T-helper 2 cell treated with Interferon-gamma antibody and Interleukin-4, amounts not matched to agents 5 μg/mL and 100 μg/mL, for 36 hours (primary cell): Measurements from ENCODE around the gene KDM3B.
A peak's percentile ranks its signal among the peaks of the same experiment; 100 is the strongest.

Experiments
- DNase-seq: peaks from one replicate; pipeline ENCODE4 v3.0.0; 2021; ENCODE audit warnings: low spot score
- H3K27ac Mint-ChIP-seq: one replicate; pipeline ENCODE4 v1.8.0; 2021; ENCODE audit warnings: mild to moderate bottlenecking, mixed read lengths
- H3K27me3 Mint-ChIP-seq: one replicate; pipeline ENCODE4 v1.8.0; 2021; ENCODE audit warnings: low read depth, mixed read lengths
- H3K36me3 Mint-ChIP-seq: one replicate; pipeline ENCODE4 v1.8.0; 2021; ENCODE audit warnings: low read depth, mixed read lengths
- H3K4me1 Mint-ChIP-seq: one replicate; pipeline ENCODE4 v1.8.0; 2021; ENCODE audit warnings: low read depth, mixed read lengths
- H3K4me3 Mint-ChIP-seq: one replicate; pipeline ENCODE4 v1.8.0; 2022; ENCODE audit warnings: mild to moderate bottlenecking, moderate library complexity, mixed read lengths
- H3K9me3 Mint-ChIP-seq: one replicate; pipeline ENCODE4 v1.8.0; 2021; ENCODE audit warnings: mixed read lengths

KDM3B gene

DNA sequence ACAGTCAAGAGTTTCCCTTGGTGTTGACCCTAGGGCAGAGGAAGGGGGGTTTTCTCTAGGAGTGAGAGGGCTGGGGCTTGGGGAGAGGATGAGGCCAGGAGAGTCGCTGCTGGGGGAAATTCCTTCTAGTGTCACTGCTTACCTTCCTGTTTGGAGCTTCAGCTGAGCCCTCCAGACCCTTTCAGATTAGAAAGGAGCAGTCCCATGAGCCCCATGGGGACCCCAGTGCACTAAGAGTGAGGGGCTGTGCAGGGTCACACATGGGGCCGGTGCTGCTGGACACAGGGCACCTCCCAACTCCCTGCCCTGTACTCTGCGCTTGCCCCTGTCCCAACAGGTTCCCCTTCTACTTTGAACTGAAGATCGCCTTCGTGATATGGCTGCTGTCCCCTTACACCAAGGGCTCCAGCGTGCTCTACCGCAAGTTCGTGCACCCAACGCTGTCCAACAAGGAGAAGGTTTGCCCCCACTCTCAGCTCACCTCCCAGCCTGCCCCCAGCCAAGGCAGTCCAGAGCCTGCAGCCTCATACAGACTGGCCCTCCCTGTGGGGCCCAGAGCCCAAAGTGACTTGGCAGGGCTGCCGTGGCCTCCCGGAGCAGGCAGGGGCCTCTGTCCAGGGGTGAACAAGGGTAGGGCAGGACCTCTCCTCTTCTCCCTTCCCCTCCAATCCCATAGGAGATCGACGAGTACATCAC, 91.7 kb downstream of the KDM3B start:
- no peak for DNase-seq
- Mint-ChIP-seq H3K4me1 (peaks cover 3% of the 10 kb centered on the region), H3K27me3 (no peaks in the 10 kb centered on the region), H3K9me3 (no peaks in the 10 kb centered on the region), H3K4me3 (no peak overlapping the region), H3K36me3 (no peaks in the 10 kb centered on the region), H3K27ac (no peak overlapping the region)

DNA sequence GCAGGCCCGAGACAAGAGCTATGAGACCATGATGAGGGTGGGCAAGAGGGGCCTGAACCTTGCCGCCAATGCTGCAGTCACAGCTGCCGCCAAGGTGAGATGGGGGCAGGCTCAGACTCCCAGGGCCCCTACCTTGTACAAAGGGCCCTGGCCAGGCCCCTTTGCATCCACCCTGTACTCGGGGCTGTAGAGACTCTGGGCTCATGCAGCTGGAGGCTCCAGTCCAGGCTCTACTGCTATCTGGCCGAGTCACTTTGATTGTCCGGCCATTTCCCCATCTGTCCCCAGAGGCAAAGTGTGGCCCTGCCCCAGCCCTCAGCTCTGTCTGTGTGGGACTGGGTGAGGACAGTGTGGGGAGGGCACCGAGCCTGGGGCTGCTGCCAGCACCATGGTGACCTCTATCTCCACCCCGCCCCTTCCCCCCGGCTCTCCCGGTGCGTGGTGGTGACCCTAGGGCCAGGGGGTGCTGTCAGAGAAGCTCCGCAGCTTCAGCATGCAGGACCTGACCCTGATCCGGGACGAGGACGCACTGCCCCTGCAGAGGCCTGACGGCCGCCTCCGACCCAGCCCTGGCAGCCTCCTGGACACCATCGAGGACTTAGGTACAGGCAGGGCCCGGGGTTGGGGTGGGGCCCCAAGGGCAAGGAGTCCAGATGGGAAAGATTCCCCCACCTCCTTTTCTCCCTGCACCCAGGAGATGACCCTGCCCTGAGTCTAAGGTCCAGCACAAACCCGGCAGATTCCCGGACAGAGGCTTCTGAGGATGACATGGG, 92.5 kb downstream of the KDM3B start:
- no peak for DNase-seq
- no peaks in the 10 kb centered on the region for H3K36me3 Mint-ChIP-seq
- no peaks in the 10 kb centered on the region for H3K9me3 Mint-ChIP-seq
- H3K27ac Mint-ChIP-seq = no peak overlapping the region
- no peaks in the 10 kb centered on the region for H3K27me3 Mint-ChIP-seq
- H3K4me3 Mint-ChIP-seq = no peak overlapping the region
- peaks cover 5% of the 10 kb centered on the region for H3K4me1 Mint-ChIP-seq

DNA sequence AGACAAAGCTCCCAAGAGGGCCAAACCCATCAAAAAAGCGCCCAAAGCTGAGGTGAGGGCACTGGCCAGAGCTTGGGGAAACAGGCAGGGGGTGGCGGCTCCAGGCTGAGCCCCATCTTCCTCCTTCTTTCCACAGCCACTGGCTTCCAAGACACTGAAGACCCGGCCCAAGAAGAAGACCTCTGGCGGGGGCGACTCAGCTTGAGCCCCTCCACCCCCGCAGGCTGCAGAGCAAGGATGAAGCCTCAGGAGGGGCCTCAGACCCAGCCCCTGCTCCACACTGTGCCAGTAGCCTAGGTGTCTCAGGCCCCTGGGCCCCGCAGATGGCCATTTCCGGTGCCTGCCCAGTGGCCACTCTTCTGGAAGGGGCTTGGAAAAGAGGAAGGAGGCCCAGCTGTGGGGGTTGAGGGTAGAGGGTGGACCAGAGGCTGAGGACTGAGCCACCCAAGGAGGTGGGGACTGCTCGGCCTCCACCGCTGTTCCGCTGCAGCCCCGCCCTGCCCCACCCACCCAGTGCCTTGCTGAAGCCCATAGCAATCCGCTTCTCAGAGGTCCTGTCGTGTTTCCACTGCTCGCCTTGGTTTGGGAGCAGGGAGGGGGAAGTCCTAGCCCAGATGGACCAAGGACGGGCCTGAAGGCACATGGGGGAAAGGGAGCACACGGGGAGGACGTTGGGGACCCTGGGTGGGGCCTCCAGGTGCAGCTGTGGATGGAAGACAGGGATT, 93.2 kb downstream of the KDM3B start:
- no peak for DNase-seq
- H3K27me3 Mint-ChIP-seq = no peaks in the 10 kb centered on the region
- H3K4me3 Mint-ChIP-seq = no peak overlapping the region
- H3K27ac Mint-ChIP-seq = no peak overlapping the region
- H3K36me3 Mint-ChIP-seq = no peaks in the 10 kb centered on the region
- no peaks in the 10 kb centered on the region for H3K9me3 Mint-ChIP-seq
- peaks cover 6% of the 10 kb centered on the region for H3K4me1 Mint-ChIP-seq

DNA sequence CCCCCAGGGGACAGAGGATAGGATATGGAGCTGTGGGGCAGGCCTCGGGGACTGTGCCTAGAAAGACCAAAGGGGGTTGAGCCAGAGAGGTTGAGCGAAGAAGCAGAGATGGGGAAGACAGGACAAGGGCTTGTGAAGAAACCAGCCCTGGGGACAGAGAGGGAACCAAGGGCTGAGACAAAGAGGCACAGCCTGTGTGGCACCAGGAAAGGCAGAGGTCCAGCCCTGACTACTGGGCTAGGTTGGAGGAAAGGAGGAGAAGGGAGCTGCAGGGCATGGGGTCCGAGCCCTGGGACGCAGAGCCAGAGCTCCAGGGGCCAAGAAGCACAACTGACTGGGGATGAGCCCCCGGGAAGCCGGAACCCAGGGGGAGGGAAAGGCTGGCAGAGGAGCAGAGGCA, 95.6 kb downstream of the KDM3B start:
- Mint-ChIP-seq H3K36me3 (no peaks in the 10 kb centered on the region), H3K27ac (no peak overlapping the region), H3K9me3 (no peaks in the 10 kb centered on the region), H3K4me1 (peaks cover 6% of the 10 kb centered on the region), H3K27me3 (peaks cover 3% of the 10 kb centered on the region), H3K4me3 (no peak overlapping the region)
- DNase-seq = no peak

DNA sequence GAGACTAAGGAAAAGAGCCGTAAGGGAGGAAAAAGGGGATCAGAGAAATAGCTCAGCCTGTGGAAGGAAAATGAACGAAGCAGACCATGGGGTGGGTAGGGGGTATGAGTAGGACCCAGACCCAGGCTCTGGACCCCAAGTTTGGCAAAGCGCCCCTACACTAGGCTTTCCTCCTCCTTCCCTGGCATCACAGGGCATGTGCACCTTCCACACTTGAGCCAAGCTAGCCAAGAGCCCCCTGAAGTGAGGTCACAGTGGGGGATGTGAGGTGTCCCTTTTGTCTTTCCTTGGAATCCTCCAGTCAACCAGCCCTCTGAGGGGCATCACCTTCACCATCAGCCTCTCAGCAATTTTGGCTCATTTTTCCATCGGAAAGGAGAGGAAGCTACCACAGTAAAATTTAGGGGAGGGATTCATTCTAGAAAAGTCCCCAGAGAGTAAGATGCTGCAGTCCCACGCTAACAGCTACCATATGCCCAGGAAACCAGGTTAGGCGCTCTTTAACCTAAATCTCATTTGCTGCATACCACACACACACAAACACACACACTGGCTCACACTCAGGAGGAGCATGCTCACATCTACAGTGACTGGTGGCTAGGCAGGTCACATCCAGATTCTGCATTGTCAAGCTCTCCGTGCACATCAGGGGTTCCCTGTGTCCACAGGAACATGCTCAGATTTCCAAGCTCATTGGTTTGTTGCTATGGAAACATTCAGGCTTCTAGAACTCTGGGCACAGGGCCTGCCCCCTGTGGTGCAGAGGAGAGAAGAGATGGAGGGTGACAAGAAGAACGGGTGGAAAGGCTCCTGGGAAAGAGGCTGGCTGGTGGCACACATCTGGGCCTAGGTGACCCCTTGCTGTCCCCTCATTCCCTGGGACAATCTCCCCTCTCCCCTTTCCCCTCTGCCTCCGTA, 96.3 kb downstream of the KDM3B start:
- no peak for DNase-seq
- Mint-ChIP-seq H3K4me3 (no peak overlapping the region), H3K9me3 (no peaks in the 10 kb centered on the region), H3K27me3 (peaks cover 3% of the 10 kb centered on the region), H3K27ac (no peak overlapping the region), H3K36me3 (no peaks in the 10 kb centered on the region), H3K4me1 (peaks cover 6% of the 10 kb centered on the region)

DNA sequence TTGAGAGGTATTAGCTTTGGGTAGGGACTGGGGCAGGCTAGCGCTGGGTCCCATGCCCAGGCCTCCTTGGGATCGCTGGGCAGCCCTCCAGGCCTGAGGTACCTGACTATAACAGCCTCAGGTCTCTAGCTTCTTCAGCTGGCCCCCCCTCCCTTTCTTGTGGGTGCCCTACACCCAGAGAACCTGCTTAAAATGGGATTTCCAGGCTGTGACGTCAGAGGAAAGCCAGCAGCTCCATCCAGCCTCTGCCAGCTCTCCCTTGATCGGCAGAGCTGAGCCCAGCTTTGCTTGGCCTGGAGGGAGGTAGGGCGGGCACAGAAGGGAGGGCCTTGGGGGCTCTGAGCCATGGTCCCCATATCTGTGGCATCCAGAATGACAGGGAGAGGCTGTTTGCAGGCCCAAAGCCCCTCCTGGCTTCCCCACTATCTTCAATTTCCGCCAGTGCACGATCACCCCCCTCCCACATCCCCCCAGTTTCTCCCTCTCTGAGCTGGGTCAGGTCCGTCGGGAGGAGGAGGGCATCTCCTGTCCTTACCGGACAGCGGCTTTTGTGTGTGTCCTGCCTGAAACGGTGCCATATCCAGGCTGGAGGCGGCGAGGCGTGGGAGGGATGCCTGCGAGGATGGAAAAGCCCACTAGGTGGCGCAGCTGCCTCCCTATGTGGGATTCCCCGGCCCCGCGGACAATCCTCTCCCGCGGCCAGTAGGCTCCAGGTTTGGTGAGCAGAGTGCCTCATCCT, 97.2 kb downstream of the KDM3B start:
- H3K4me1 Mint-ChIP-seq = peaks cover 6% of the 10 kb centered on the region
- peaks cover 3% of the 10 kb centered on the region for H3K27me3 Mint-ChIP-seq
- no peak overlapping the region for H3K27ac Mint-ChIP-seq
- no peaks in the 10 kb centered on the region for H3K9me3 Mint-ChIP-seq
- no peaks in the 10 kb centered on the region for H3K36me3 Mint-ChIP-seq
- peak overlapping the region; percentile 43 for H3K4me3 Mint-ChIP-seq
- DNase-seq = peak; percentile 81

DNA sequence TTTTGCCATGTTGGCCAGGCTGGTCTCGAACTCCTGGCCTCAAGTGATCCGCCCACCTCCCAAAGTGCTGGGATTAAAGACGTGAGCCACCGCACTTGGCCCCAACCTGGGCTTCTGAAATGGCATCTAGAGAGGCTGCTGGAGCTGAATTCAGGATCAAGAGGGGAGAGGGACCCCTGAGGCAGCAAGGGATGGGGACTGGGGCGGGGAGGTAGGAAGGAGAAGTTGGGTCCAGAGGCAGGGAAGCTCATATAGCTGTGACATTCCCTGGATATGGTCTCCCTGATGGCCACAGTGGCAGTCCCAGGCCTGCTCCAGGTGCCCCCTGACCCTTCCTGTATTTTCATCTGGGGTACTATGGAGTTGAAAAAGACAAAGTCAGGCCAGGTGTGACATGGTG, 98.5 kb downstream of the KDM3B start:
- DNase-seq = no peak
- Mint-ChIP-seq H3K4me3 (no peak overlapping the region), H3K4me1 (peaks cover 6% of the 10 kb centered on the region), H3K9me3 (no peaks in the 10 kb centered on the region), H3K27me3 (peaks cover 3% of the 10 kb centered on the region), H3K27ac (no peak overlapping the region), H3K36me3 (no peaks in the 10 kb centered on the region)

DNA sequence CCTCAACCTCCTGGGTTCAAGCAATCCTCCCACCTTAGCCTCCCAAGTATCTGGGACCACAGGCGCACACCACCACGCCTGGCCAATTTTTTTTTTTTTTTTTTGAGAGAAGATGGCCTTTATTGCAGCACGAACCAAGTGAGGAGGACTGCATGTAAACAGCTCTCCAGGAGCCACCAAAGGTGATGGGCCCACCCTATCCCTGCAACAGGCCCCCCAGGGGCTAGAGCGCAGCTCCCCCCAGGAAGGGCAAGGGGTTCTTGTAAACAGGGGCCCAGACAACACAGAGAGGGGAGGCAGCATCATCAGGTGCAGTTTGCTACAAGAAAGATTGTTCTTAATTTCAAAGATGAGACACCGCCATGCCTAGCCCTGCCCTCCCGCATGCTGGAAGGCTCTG, 100.2 kb downstream of the KDM3B start:
- Mint-ChIP-seq H3K27me3 (peaks cover 3% of the 10 kb centered on the region), H3K27ac (no peak overlapping the region), H3K36me3 (no peaks in the 10 kb centered on the region)

DNA sequence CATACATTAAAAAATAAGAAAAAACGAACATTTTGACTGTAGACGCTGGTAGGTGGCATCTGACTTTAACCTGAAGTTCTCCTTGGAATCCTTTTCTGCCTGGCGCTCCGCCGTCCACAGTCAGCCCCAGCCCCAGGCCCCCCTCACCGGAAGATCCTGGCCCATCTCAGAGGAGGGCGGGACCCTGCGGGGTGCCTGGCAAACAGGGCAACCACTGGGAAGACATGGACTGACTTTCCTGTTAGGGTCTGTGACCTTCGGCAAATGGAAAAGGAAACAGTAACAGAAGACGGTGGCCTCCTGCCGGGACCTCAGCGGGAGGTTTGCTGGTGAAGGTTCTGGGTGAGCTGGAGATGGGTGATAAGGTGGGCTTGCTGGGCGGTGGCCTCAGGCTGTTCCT, 101.1 kb downstream of the KDM3B start:
- no peaks in the 10 kb centered on the region for H3K9me3 Mint-ChIP-seq
- peaks cover 10% of the 10 kb centered on the region for H3K4me1 Mint-ChIP-seq
- no peak overlapping the region for H3K4me3 Mint-ChIP-seq
- no peak for DNase-seq
- no peak overlapping the region for H3K27ac Mint-ChIP-seq
- no peaks in the 10 kb centered on the region for H3K36me3 Mint-ChIP-seq
- peaks cover 3% of the 10 kb centered on the region for H3K27me3 Mint-ChIP-seq

More for the DNA sequence above, 100.2 kb downstream of the KDM3B start:
- Mint-ChIP-seq H3K4me3 (no peak overlapping the region), H3K4me1 (peaks cover 6% of the 10 kb centered on the region), H3K9me3 (no peaks in the 10 kb centered on the region)
- DNase-seq = no peak

DNA sequence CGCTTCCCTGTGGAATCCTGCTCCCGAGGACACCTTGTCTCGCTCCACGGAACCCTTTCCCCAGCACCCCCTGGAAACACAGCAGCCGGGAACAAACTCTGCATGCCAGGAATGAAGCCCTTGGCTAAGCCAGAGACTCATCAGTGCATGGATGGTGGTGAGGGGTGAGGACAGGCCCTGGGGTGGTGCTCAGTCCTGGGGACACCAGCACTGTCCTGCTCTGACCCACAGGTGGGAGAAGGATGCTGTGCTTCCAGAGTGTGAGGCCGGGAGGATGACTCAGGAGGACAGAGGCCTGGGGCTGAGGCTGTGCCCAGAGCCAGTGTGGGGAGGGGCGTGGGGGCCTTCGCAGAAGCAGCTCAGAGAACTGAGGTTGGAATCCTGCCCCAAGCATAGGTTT, 101.6 kb downstream of the KDM3B start:
- no peak overlapping the region for H3K4me3 Mint-ChIP-seq

DNA sequence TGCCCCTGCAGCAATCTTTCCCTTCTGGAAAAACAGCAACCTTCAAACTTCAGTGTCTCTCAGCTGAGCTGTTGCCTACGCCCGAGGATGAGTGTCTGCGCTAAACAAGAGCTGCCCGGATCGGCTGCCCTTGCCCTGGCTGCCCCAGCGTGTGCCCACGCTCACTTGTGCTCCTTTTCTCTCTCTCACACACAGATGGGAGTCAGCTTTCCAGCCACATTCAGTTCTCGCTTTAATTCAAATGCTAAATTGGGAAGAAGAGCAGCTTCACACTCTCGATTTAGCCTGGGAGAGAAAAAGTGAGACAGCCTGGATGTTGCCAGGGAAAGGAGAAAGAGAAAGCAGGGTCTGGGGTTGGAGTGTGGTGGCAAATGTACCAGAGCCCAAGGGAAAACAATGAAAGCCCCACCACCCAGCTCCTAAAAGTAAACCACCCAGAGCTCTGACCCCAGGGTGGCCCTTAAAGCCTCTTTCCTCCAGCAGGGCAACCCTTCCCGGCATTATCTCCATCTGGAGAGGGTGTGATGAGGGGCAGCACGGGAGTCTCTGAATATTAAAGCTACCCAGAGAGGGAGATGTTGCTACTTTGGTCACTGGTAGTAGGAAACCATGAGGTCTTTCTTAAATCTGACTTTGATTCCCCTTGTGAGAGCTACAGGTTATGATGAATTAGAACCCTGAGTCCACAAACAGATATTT, 102.9 kb downstream of the KDM3B start:
- H3K36me3 Mint-ChIP-seq = peaks cover 3% of the 10 kb centered on the region
- H3K4me3 Mint-ChIP-seq = no peak overlapping the region
- no peak for DNase-seq
- peaks cover 3% of the 10 kb centered on the region for H3K27me3 Mint-ChIP-seq
- peaks cover 19% of the 10 kb centered on the region for H3K4me1 Mint-ChIP-seq
- no peaks in the 10 kb centered on the region for H3K9me3 Mint-ChIP-seq
- no peak overlapping the region for H3K27ac Mint-ChIP-seq

More for the DNA sequence above, 101.6 kb downstream of the KDM3B start:
- Mint-ChIP-seq H3K27me3 (peaks cover 3% of the 10 kb centered on the region), H3K4me1 (peaks cover 15% of the 10 kb centered on the region), H3K36me3 (peaks cover 2% of the 10 kb centered on the region), H3K9me3 (no peaks in the 10 kb centered on the region), H3K27ac (no peak overlapping the region)
- no peak for DNase-seq

DNA sequence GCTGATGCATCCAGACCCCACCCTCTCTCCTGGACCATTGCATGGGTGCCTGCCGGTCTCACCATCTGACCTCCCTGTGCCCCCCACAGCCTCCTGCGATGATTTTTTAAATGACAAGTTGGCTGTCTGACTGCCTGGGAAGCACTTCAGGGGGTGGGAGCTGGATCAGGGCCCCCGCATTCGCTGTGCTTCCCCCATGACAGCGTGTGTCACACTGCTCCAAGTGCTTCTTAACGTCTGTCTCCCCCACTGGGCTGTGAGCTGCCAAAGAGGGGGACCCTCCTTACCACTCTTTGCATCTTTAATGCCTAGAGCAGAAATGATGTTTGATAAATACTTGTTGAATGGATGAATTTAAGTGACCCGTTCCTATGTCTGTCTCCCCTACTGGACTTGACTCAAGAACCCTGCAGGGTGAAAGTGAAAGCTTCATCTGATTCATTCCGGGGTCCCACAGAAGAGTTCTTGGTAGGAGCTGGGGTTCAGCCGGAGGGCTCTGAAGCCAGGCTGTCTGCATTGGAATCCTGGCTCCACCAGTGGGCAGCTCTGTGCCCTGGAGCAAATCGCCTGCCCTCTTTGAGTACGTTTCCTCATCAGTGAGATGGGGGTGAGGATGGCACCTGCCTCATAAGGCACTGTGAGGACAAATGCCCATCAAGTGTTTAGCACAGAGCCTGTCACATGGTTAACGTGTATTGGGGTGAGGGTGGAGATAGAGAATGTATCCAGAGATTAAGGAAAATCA, 105.2 kb downstream of the KDM3B start:
- Mint-ChIP-seq H3K4me1 (peaks cover 26% of the 10 kb centered on the region), H3K4me3 (no peak overlapping the region), H3K9me3 (no peaks in the 10 kb centered on the region), H3K27me3 (no peaks in the 10 kb centered on the region), H3K36me3 (peaks cover 3% of the 10 kb centered on the region), H3K27ac (peak overlapping the region; percentile 71)
- no peak for DNase-seq
